Erythroblast (primary cell): ENCODE data around the gene GLI2.

Experiments
- DNase-seq, 2 experiments: peaks; one replicate each; lab custom pipeline; 2025; lab: John Stamatoyannopoulos, UW
- GATA1 ChIP-seq: IDR thresholded peaks from 2 replicates; pipeline ENCODE4 v1.6.1; 2011; ENCODE audit warnings: low read depth, mild to moderate bottlenecking, control low read depth, low read length, moderate library complexity
- POLR2A ChIP-seq: IDR thresholded peaks from 2 replicates; pipeline ENCODE4 v1.6.1; 2011; ENCODE audit warnings: mild to moderate bottlenecking, low read length

GLI2 gene

GRCh38 chr2:120703330-120703994, 32.2 kb upstream of the GLI2 start:
- TF ChIP-seq POLR2A (no peak), GATA1 (no peak)
- DNase-seq = no peak

- TF ChIP-seq POLR2A = no peak
- TF ChIP-seq GATA1 = no peak
- DNase-seq = no peak
These were observed 31.0 kb upstream of the GLI2 start for GRCh38 chr2:120704696-120705095.

- TF ChIP-seq GATA1 = no peak
- no peak for TF ChIP-seq POLR2A
- DNase-seq = no peak
These were observed 27.9 kb upstream of the GLI2 start for GRCh38 chr2:120707816-120708215.

GRCh38 chr2:120708944-120709607, 26.6 kb upstream of the GLI2 start:
- TF ChIP-seq POLR2A = no peak
- no peak for TF ChIP-seq GATA1

GRCh38 chr2:120709608-120710041, 26.0 kb upstream of the GLI2 start:
- no peak for TF ChIP-seq GATA1
- TF ChIP-seq POLR2A = no peak
- DNase-seq = no peak

More at GRCh38 chr2:120708944-120709607, 26.6 kb upstream of the GLI2 start:
- no peak for DNase-seq

- no peak for DNase-seq
These were observed 25.4 kb upstream of the GLI2 start for GRCh38 chr2:120710256-120710655.

GRCh38 chr2:120711694-120712093, 24.0 kb upstream of the GLI2 start:
- TF ChIP-seq POLR2A (no peak), GATA1 (no peak)

More at GRCh38 chr2:120710256-120710655, 25.4 kb upstream of the GLI2 start:
- TF ChIP-seq GATA1 = no peak
- no peak for TF ChIP-seq POLR2A

GRCh38 chr2:120712180-120712681, 23.4 kb upstream of the GLI2 start:
- TF ChIP-seq GATA1 = no peak
- no peak for TF ChIP-seq POLR2A

More at GRCh38 chr2:120711694-120712093, 24.0 kb upstream of the GLI2 start:
- DNase-seq = no peak

GRCh38 chr2:120715353-120715752, 20.3 kb upstream of the GLI2 start:
- TF ChIP-seq POLR2A = no peak
- no peak for TF ChIP-seq GATA1
- no peak for DNase-seq

More at GRCh38 chr2:120712180-120712681, 23.4 kb upstream of the GLI2 start:
- DNase-seq = peak in 1 of 2 experiments; percentile 44

- TF ChIP-seq GATA1 (no peak), POLR2A (no peak)
- no peak for DNase-seq
These were observed 19.7 kb upstream of the GLI2 start for GRCh38 chr2:120715941-120716340.

- no peak for DNase-seq
- TF ChIP-seq GATA1 (no peak), POLR2A (no peak)
These were observed 18.8 kb upstream of the GLI2 start for GRCh38 chr2:120716641-120717585.

GRCh38 chr2:120719491-120719890, 16.2 kb upstream of the GLI2 start:
- no peak for TF ChIP-seq GATA1
- no peak for TF ChIP-seq POLR2A
- DNase-seq = no peak

- no peak for DNase-seq
- TF ChIP-seq POLR2A = no peak
- TF ChIP-seq GATA1 = no peak
These were observed 15.4 kb upstream of the GLI2 start for GRCh38 chr2:120720231-120720630.
